HUES64 (cell line): Measurements from ENCODE around the gene ZFC3H1. TPM values are rescaled to one million over a fixed set of nuclear protein-coding genes. Genes with fewer than 3 reads are reported as not detected.
"Not testable (repeated sequence)": the region's sequence is repeated elsewhere in the genome, so short reads cannot be mapped to it uniquely, and the experiment has no call there.

Experiments used
- H3K27ac ChIP-seq: 2 replicates; pipeline ENCODE4 v1.7.0; 2013; ENCODE audit warnings: low read depth, low read length, inconsistent platforms
- H3K27me3 ChIP-seq: 2 replicates; pipeline ENCODE4 v1.6.1; 2013; ENCODE audit warnings: mild to moderate bottlenecking, low read length; ENCODE audit not compliant: insufficient read depth
- H3K36me3 ChIP-seq: 2 replicates; pipeline ENCODE4 v1.6.1; 2013; ENCODE audit warnings: mild to moderate bottlenecking, low read length; ENCODE audit not compliant: insufficient read depth
- H3K4me1 ChIP-seq: 2 replicates; pipeline ENCODE4 v1.6.1; 2013; ENCODE audit warnings: mild to moderate bottlenecking, low read length, moderate library complexity; ENCODE audit not compliant: insufficient read depth
- H3K4me3 ChIP-seq: 2 replicates; pipeline ENCODE4 v1.5.1; 2013; ENCODE audit warnings: mild to moderate bottlenecking, low read length, moderate library complexity
- H3K9ac ChIP-seq: 2 replicates; pipeline ENCODE4 v1.6.1; 2013; ENCODE audit warnings: mild to moderate bottlenecking, low read depth, low read length
- H3K9me3 ChIP-seq: 2 replicates; pipeline ENCODE4 v1.6.1; 2013; ENCODE audit warnings: low read depth, low read length; ENCODE audit not compliant: insufficient read depth
- WGBS: fragments of 150-250, 120-280 bp; methylation state at CpG from one replicate; pipeline ENCODE4 v1.1.7; 2013; ENCODE audit warnings: missing lambda C conversion rate; 5-methylcytosine and 5-hydroxymethylcytosine counted together
- polyA plus RNA-seq, 2 experiments: library from polyadenylated mRNA; stranded (reverse); fragments of 50-300 nt; gene quantifications; one replicate each; pipeline ENCODE4 v1.2.3, GENCODE V29; 2013

ZFC3H1 gene
- 11.0 TPM for polyA plus RNA-seq (2013, experiment 1 of 2)
- polyA plus RNA-seq (2013, experiment 2 of 2): 13.0 TPM

- H3K36me3 ChIP-seq: peaks cover 18% of the 10 kb centered on the region
- no peaks in the 10 kb centered on the region for H3K9me3 ChIP-seq
- H3K27ac ChIP-seq: peak within 1 kb of the TSS; percentile 91
- peak within 1 kb of the TSS; percentile 94 for H3K9ac ChIP-seq
- H3K27me3 ChIP-seq: no peaks in the 10 kb centered on the region
- peaks cover 16% of the 10 kb centered on the region for H3K4me1 ChIP-seq
- H3K4me3 ChIP-seq: peak within 1 kb of the TSS; percentile 83
- WGBS: under 1% methylated on average over 56 of the region's 57 CpGs
Measured at GRCh38 chr12:71663561-71664410, at the start of gene ZFC3H1, which contains the start of gene THAP2. TSS of gene ZFC3H1 (minus strand) at chr12:71663848. CDS start at chr12:71663610, 238 bp downstream. TSS of gene THAP2 (plus strand) at chr12:71664301. CDS start at chr12:71664510, 209 bp downstream.

GRCh38 chr12:71710276-71711125 is 46.9 kb upstream of the ZFC3H1 start:
- H3K9ac ChIP-seq: no peak overlapping the region
- no peaks in the 10 kb centered on the region for H3K27me3 ChIP-seq
- H3K9me3 ChIP-seq: no peaks in the 10 kb centered on the region
- no peak overlapping the region for H3K4me3 ChIP-seq
- no peaks in the 10 kb centered on the region for H3K36me3 ChIP-seq
- 85% methylated on average over 6 of the region's 7 CpGs for WGBS
- no peak overlapping the region; the same call in 1 of the 2 replicates for H3K27ac ChIP-seq
- peaks cover 16% of the 10 kb centered on the region; the same call in 1 of the 2 replicates for H3K4me1 ChIP-seq

GRCh38 chr12:71708658-71709057 is 45.0 kb upstream of the ZFC3H1 start:
- H3K27ac ChIP-seq: no peak overlapping the region
- 100% methylated on average over 1 of the region's 1 CpG for WGBS
- no peak overlapping the region for H3K4me3 ChIP-seq
- no peaks in the 10 kb centered on the region for H3K27me3 ChIP-seq
- peaks cover 5% of the 10 kb centered on the region; the same call in 1 of the 2 replicates for H3K36me3 ChIP-seq
- H3K9ac ChIP-seq: no peak overlapping the region
- no peaks in the 10 kb centered on the region for H3K9me3 ChIP-seq
- H3K4me1 ChIP-seq: peaks cover 16% of the 10 kb centered on the region; the same call in 1 of the 2 replicates

- H3K9ac ChIP-seq: no peak overlapping the region
- H3K9me3 ChIP-seq: no peaks in the 10 kb centered on the region
- no peaks in the 10 kb centered on the region for H3K27me3 ChIP-seq
- WGBS: no CpG with 5 or more reads among the region's 2 CpGs
- peaks cover 22% of the 10 kb centered on the region for H3K36me3 ChIP-seq
- H3K4me3 ChIP-seq: no peak overlapping the region
- H3K4me1 ChIP-seq: peaks cover 13% of the 10 kb centered on the region; the same call in 1 of the 2 replicates
- H3K27ac ChIP-seq: no peak overlapping the region
Measured at GRCh38 chr12:71704920-71705319, 41.3 kb upstream of the ZFC3H1 start.

- 100% methylated on average over 1 of the region's 2 CpGs for WGBS
- H3K27ac ChIP-seq: no peak overlapping the region
Measured at GRCh38 chr12:71703206-71703605, 39.6 kb upstream of the ZFC3H1 start.

GRCh38 chr12:71702590-71702989 is 38.9 kb upstream of the ZFC3H1 start:
- peaks cover 40% of the 10 kb centered on the region for H3K36me3 ChIP-seq
- WGBS: 96% methylated on average over 5 of the region's 5 CpGs

More at GRCh38 chr12:71703206-71703605, 39.6 kb upstream of the ZFC3H1 start:
- Histone ChIP-seq H3K4me3 (no peak overlapping the region), H3K36me3 (peaks cover 35% of the 10 kb centered on the region), H3K4me1 (no peaks in the 10 kb centered on the region), H3K9me3 (no peaks in the 10 kb centered on the region), H3K9ac (no peak overlapping the region), H3K27me3 (no peaks in the 10 kb centered on the region)

GRCh38 chr12:71702181-71702580 is 38.5 kb upstream of the ZFC3H1 start:
- not testable (repeated sequence) for H3K27me3 ChIP-seq, H3K4me1 ChIP-seq, H3K4me3 ChIP-seq, H3K9me3 ChIP-seq, H3K27ac ChIP-seq, H3K9ac ChIP-seq
- H3K36me3 ChIP-seq: peaks cover 44% of the 10 kb centered on the region
- WGBS: 90% methylated on average over 8 of the region's 8 CpGs

More at GRCh38 chr12:71702590-71702989, 38.9 kb upstream of the ZFC3H1 start:
- no peak overlapping the region for H3K27ac ChIP-seq
- H3K4me3 ChIP-seq: no peak overlapping the region
- no peaks in the 10 kb centered on the region for H3K9me3 ChIP-seq
- H3K27me3 ChIP-seq: no peaks in the 10 kb centered on the region
- H3K9ac ChIP-seq: no peak overlapping the region
- no peaks in the 10 kb centered on the region for H3K4me1 ChIP-seq

- no peaks in the 10 kb centered on the region for H3K9me3 ChIP-seq
- no peaks in the 10 kb centered on the region for H3K4me1 ChIP-seq
- H3K27ac ChIP-seq: no peak overlapping the region
- H3K36me3 ChIP-seq: peaks cover 35% of the 10 kb centered on the region
- WGBS: 100% methylated on average over 1 of the region's 1 CpG
- H3K9ac ChIP-seq: no peak overlapping the region
- no peak overlapping the region for H3K4me3 ChIP-seq
- H3K27me3 ChIP-seq: no peaks in the 10 kb centered on the region
Measured at GRCh38 chr12:71695782-71696181, 32.1 kb upstream of the ZFC3H1 start.

- 90% methylated on average over 1 of the region's 1 CpG for WGBS
- no peak overlapping the region for H3K4me3 ChIP-seq
- no peaks in the 10 kb centered on the region for H3K27me3 ChIP-seq
- no peaks in the 10 kb centered on the region for H3K9me3 ChIP-seq
- H3K36me3 ChIP-seq: peaks cover 23% of the 10 kb centered on the region
- no peaks in the 10 kb centered on the region for H3K4me1 ChIP-seq
- no peak overlapping the region for H3K27ac ChIP-seq
- no peak overlapping the region for H3K9ac ChIP-seq
Measured at GRCh38 chr12:71694099-71694820, 30.6 kb upstream of the ZFC3H1 start.

- H3K36me3 ChIP-seq: peaks cover 17% of the 10 kb centered on the region
- H3K27ac ChIP-seq, H3K9ac ChIP-seq, H3K9me3 ChIP-seq, H3K4me1 ChIP-seq, H3K4me3 ChIP-seq, H3K27me3 ChIP-seq: not testable (repeated sequence)
- 96% methylated on average over 4 of the region's 5 CpGs for WGBS
Measured at GRCh38 chr12:71693651-71694050, 30.0 kb upstream of the ZFC3H1 start.
